ENCODE data around the gene NEU3.
"Not testable (repeated sequence)": the region's sequence is repeated elsewhere in the genome, so short reads cannot be mapped to it uniquely, and the experiment has no call there.

The NEU3 gene

GRCh38 chr11:74984070-74984469, 4.7 kb upstream of the NEU3 start:
- DNase-seq (ENCODE audit: low read depth in 2 of 2, low spot score in 1 of 2): no peak

GRCh38 chr11:74984730-74985129, 4.0 kb upstream of the NEU3 start:
- no peak for DNase-seq (ENCODE audit: low read depth in 2 of 2, low spot score in 1 of 2)

- no peak for DNase-seq (ENCODE audit: low read depth in 2 of 2, low spot score in 1 of 2)
Measured at GRCh38 chr11:74989260-74989638, 516 bp downstream of the NEU3 start.

- DNase-seq (ENCODE audit: low read depth in 2 of 2, low spot score in 1 of 2): not testable (repeated sequence)
Measured at GRCh38 chr11:74990150-74990549, 1.4 kb downstream of the NEU3 start.

- no peak for DNase-seq (ENCODE audit: low read depth in 2 of 2, low spot score in 1 of 2)
Measured at GRCh38 chr11:74990941-74991340, 2.2 kb downstream of the NEU3 start.

- no peak for DNase-seq (ENCODE audit: low read depth in 2 of 2, low spot score in 1 of 2)
Measured at GRCh38 chr11:74992852-74993251, 4.1 kb downstream of the NEU3 start.

GRCh38 chr11:75000975-75001354, 12.2 kb downstream of the NEU3 start:
- no peak for DNase-seq (ENCODE audit: low read depth in 2 of 2, low spot score in 1 of 2)

GRCh38 chr11:75001686-75002085, 13.0 kb downstream of the NEU3 start:
- DNase-seq (ENCODE audit: low read depth in 2 of 2, low spot score in 1 of 2): no peak

GRCh38 chr11:75002516-75002915, 13.8 kb downstream of the NEU3 start:
- DNase-seq (ENCODE audit: low read depth in 2 of 2, low spot score in 1 of 2): no peak

- DNase-seq (ENCODE audit: low read depth in 2 of 2, low spot score in 1 of 2): no peak
Measured at GRCh38 chr11:75004215-75004614, 15.5 kb downstream of the NEU3 start.

GRCh38 chr11:75011357-75011756, 22.6 kb downstream of the NEU3 start:
- DNase-seq (ENCODE audit: low read depth in 2 of 2, low spot score in 1 of 2): no peak

GRCh38 chr11:75011872-75012271, 23.1 kb downstream of the NEU3 start:
- DNase-seq (ENCODE audit: low read depth in 2 of 2, low spot score in 1 of 2): no peak

GRCh38 chr11:75013051-75013450, 24.3 kb downstream of the NEU3 start:
- no peak for DNase-seq (ENCODE audit: low read depth in 2 of 2, low spot score in 1 of 2)

GRCh38 chr11:75014129-75014528, 25.4 kb downstream of the NEU3 start:
- DNase-seq (ENCODE audit: low read depth in 2 of 2, low spot score in 1 of 2): no peak

- not testable (repeated sequence) for DNase-seq (ENCODE audit: low read depth in 2 of 2, low spot score in 1 of 2)
Measured at GRCh38 chr11:75019200-75019599, 30.5 kb downstream of the NEU3 start.

GRCh38 chr11:75020328-75020727, 31.6 kb downstream of the NEU3 start:
- not testable (repeated sequence) for DNase-seq (ENCODE audit: low read depth in 2 of 2, low spot score in 1 of 2)

GRCh38 chr11:75022296-75022695, 33.6 kb downstream of the NEU3 start:
- no peak for DNase-seq (ENCODE audit: low read depth in 2 of 2, low spot score in 1 of 2)

- DNase-seq (ENCODE audit: low read depth in 2 of 2, low spot score in 1 of 2): peak; percentile 45 to 51
Measured at GRCh38 chr11:75022759-75023396, 34.1 kb downstream of the NEU3 start.

- no peak for DNase-seq (ENCODE audit: low read depth in 2 of 2, low spot score in 1 of 2)
Measured at GRCh38 chr11:75023446-75024067, 34.8 kb downstream of the NEU3 start.

- no peak for DNase-seq (ENCODE audit: low read depth in 2 of 2, low spot score in 1 of 2)
Measured at GRCh38 chr11:75024068-75024449, 35.3 kb downstream of the NEU3 start.

- no peak for DNase-seq (ENCODE audit: low read depth in 2 of 2, low spot score in 1 of 2)
Measured at GRCh38 chr11:75024764-75025211, 36.1 kb downstream of the NEU3 start.

GRCh38 chr11:75025561-75025960, 36.8 kb downstream of the NEU3 start:
- DNase-seq (ENCODE audit: low read depth in 2 of 2, low spot score in 1 of 2): no peak

- DNase-seq (ENCODE audit: low read depth in 2 of 2, low spot score in 1 of 2): no peak
Measured at GRCh38 chr11:75028321-75028720, 39.6 kb downstream of the NEU3 start.

Measured in stimulated activated CD8-positive, alpha-beta memory T cell treated with anti-CD3 and anti-CD28 coated beads, Interleukin-4, amount 100 ng/mL, for 4 hours (primary cell).